Glomerular visceral epithelial cell (primary cell): ENCODE data around the gene SPIN2A.
"Not testable (repeated sequence)": the region's sequence is repeated elsewhere in the genome, so short reads cannot be mapped to it uniquely, and the experiment has no call there.

Experiments used
- DNase-seq: peaks from one replicate; pipeline ENCODE4 v3.0.0-alpha.2; 2016; ENCODE audit errors: extremely low spot score

SPIN2A gene

DNA sequence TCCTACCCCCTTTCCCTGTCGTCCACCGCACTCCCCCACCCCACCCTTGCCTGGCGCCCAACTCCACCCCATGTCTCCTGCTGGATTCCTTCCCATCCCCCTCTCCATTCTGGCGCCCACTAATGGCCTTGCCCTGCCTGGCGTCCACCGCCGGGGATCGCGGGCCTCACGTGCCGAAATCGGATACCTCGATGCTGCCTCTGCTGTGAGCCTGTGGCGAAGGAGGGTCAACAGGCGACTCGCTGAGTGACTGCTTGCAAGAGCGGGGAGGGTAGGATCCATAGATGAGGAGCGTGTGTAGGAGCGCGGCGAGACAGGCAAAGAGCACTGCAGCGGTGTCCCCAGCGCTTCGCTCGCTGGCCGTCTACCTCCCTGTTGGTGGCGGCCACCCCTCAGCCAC lies at the start of gene SPIN2A:
Gene SPIN2A (minus strand): TSS at position 325 of the 400 bp plus-strand sequence. CDS start 800 bp downstream, outside the sequence.
- not testable (repeated sequence) for DNase-seq

DNA sequence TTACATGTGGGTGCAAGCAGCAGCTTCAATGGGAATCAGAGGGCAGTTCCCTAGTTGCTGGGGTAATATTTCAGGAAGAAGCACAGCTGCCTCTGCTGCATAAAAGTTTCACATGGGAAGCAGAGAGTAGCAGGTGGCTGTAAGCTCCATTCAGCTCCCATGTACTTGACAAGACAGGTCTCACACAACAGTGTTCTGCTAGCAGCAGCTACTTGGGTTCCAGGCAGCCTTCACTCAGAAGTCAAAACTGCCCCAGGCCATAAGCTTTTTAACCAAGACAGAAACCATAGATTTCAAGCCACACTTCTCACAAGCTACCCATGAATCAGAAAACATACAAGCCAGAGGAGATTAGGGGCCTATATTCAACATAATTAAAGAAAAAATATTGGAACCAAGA lies 41.4 kb upstream of the SPIN2A start:
- DNase-seq: no peak

DNA sequence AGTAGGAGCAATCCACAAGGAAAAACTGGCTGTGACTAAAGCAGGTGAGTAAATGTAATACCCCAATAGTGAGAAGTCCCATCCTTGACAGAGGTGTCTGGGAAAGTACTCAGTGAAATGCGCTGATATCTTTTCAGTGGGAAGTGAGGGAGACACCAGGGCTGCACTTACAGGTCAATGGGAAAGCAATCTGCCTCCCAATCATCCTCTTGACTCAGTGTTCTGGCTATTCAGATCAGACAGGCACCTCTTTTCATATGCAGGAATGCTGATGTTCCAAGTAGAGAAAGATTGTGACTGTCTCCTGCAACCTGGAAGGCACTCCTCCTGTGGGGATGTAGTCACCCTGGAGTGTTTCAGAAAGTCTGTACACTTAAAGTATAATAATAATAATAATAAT lies 39.9 kb upstream of the SPIN2A start:
- DNase-seq: no peak

DNA sequence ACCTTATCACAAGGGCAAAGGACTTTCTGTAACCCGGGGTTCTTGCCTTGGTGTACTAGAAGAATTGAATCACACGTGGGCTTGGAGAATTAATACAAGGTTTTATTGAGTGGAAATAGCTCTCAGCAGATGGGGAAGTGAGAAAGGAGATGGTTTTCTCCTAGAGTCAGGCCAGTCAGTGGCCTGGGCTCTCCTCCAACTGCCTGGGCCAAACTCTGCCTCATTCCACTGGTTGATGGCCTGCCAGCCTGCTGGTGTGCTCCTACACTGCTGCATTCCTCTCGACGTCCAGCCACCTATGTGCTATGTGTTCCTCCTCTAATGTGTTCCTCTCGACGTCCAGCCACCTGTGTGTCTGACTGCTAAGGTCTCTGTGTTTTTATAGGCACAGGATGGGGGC lies 35.3 kb upstream of the SPIN2A start:
- no peak for DNase-seq

DNA sequence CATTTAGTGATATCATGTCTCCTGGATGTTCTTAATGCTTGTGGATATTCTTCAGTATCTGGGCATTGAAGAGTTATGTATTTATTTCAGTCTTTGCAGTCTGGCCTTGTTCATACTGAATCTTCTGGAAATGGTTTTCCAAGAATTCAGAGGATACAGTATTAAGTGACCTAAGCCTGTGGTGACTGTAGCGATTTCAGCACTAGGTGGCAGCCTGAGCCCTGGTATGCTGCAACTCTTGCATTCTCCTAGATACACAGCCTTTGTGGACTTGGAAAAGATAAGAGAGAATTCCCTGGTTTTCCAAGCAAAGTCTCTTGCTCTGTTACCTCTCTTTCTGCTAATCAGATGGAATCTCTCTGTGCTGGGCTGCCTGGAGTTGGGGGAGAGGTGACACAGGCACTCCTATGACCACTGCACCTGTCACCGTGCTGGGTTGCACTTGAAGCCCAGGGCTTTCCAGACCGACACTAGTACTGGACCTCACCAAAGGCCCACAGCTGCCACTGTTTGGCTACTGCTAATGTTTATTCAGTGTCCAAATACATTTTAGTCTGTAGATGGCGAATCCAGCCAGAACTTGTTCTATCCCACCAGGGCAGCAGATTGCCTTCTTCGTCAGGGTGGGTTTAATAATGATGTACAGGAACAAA lies 19.3 kb upstream of the SPIN2A start:
- peak; percentile 17 for DNase-seq

DNA sequence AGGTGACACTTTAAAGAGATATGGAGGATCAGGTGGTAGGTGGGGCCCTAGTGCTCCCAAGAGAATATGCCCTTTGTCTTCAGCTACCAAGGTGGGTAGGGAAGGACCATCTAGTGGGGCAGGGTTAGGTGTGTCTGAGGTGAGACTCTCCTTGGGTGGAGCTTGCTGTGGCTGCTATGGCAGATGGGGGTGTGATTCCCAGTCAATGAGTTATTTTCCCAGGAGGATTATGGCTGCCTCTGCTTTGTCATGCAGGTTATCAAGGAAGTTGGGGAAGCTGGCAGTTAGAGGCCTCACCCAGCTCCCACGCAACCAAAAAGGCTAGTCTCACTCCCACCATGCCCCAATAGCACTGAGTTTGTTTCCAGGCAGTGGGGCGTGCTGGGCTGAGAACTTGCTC lies 18.0 kb upstream of the SPIN2A start:
- DNase-seq: no peak

DNA sequence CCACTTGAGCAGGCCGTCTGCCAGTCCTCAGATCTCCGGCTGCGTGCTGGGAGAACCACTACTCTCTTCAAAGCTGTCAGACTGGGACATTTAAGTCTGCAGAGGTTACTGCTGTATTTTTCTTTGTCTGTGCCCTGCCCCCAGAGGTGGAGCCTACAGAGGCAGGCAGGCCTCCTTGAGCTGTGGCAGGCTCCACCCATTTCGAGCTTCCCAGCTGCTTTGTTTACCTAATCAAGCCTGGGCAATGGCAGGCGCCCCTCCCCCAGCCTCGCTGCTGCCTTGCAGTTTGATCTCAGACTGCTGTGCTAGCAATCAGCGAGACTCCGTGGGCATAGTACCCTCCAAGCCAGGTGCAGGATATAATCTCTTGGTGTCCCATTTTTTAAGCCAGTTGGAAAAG lies 15.0 kb upstream of the SPIN2A start:
- DNase-seq: not testable (repeated sequence)

DNA sequence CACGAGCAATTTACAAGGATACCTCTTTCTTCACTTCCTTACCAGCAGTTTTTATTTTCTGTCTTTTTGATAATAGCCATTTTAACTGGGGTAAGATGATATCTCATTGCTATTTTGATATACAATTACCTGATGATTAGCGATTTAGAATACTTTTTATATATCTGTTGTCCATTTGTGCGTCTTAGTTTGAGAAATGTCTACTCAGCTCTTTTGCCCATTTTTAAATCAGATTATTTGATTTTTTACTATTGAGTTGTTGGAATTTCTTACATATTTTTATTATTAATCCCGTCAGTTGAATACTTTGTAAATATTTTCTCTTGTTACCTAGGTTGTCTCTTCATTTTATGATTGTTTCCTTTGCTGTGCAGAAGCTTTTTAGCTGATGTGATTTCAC lies 1.5 kb upstream of the SPIN2A start:
- DNase-seq: no peak

DNA sequence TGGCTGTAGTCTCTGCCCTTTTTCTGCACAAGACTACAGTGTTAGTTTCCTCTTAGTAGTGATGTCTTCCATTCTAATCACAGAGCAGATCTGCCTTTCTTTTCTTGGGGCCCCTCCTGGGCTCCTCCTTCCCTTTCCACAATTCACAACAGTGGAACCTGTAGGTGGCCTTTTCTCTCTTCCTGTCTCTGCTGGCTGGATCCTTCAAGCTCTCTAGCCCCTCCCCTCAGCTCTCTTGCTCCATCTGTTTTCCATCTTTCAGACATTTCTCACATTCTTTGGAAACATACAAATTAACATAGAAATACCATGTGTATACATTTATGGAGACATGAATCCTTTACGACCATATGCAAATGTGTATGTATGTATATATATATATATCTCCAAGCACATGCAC lies 304 bp upstream of the SPIN2A start:
- DNase-seq: no peak

DNA sequence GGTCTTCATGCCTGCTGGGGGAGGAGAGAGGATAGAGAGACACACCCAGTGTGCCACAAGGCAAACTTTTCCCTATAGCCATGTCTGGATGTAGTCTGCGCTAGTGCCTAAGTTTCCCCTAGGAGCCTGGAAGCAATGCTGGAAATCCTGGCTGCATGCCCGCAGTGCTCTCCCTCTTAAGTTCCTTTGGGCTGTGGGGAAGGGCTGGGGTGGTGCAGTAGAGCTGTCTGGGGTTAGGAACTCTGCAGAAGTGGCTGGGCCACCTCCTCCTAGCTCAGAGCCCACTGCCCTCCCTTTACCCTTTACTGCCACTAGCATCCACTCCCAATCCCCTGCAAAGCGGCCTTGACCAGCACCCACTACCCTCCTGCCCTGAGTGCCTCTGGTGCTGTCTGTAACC lies 608 bp downstream of the SPIN2A start:
- DNase-seq: not testable (repeated sequence)

DNA sequence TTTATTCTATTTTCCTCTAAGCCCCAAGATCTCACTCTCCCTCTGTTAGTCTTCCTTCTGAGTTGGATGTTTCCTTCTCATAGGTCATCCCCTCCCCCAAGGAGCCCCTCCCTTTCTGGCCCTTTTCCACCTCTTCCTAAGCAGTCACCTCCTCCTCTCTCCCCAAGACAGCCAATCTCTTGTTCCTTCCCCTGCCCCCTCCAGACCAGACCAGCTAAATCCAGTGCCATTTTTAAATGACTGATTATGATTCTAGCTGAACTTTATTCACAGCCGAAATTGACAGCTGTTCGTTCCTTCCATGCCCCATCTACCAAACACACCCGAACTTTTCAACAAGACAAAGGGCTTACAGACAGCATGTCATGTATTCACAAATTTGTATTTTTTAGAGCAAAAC lies 1.9 kb downstream of the SPIN2A start:
- no peak for DNase-seq

DNA sequence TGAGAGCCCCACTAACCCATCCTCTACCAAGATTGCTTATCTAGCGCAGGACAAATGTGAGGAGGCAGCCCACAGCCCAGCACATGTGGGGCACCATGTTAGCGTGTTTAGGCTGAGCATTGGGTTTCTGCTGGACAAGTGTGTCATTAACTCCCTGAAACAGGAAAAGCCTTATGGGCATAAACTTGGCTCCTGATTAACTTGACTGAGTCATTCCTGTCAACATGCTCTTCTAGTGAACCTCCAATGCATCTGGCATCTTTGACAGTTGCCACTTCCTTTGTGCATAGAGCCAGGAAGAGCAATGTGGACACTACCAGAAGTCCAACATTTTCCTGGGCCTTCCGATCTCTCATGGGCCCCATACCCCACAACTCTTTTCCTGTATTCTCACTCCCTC lies 2.5 kb downstream of the SPIN2A start:
- DNase-seq: no peak

DNA sequence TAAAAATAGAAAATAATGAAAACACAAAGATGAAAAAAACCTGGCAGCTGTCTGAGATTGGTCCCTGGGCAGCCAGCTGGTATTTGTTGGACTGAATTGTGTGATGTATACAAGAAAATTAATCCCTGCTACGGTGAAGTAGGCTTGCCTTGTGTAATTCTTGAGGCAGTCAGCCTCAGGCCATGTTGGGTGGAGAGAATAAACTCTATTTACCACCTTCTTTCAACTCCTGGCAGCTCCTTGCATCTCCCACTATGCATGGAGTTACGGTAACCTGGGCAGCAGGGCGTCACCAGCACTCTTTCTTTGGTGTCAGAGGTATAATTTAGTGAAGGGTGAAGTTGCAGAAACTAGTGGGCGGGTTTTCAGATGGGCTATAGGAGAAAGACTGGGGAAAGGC lies 3.5 kb downstream of the SPIN2A start:
- DNase-seq: no peak

DNA sequence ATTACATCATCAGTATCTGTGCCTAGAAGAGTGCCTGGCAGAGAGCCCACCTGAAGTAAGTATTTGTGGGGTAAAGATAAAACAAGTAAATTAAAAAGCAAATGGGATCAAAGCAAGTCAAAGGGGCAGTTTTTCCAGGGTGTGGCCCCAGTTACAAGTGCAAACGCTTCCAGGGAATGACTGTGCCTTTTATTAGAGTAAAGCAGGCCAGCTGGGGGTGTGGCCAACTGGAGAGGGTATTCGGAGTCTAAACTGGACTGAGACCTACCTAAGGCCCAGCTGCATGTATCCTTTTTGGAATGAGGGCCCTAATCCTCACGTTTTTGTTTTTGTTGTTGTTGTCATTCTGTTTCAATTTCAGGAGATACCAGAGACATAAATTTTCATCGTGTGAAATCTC lies 3.9 kb downstream of the SPIN2A start:
- not testable (repeated sequence) for DNase-seq

DNA sequence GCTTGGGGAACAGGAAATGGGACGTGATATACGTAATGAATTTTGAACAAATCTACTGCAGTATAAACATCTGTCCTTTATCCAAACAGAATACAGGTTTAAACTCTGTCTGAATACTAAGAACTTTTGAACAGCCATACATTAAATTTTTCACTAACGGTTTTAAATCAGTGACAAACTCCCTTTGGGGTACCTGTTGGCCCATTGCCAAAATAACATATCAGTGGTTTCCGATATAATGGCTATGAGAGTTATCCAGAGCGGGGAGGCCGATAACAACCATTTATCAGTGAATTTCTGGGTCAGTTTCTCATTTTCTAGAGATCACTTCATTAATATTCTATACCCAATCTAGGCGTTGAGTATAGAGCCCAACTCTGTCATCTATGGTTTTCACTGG lies 5.2 kb downstream of the SPIN2A start:
- DNase-seq: no peak

DNA sequence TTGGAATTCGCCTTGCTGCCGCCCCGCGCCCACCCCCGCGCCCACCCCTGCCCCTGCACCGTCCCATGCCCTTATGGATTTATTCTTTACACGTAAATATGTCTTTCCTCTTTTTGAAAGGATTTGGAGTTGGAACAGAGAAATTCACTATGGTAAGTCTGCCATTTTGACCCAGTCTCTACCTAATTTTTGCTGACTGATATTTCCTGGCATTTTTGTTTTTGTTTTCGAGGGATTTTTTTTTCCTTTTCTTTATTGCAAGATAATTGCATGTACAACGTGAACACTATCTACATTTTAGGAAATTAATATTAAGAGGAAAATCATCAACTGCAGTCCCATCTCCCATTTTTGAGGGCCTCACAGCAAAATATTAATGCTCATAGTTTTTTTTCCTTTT lies 15.4 kb downstream of the SPIN2A start:
- DNase-seq: no peak

DNA sequence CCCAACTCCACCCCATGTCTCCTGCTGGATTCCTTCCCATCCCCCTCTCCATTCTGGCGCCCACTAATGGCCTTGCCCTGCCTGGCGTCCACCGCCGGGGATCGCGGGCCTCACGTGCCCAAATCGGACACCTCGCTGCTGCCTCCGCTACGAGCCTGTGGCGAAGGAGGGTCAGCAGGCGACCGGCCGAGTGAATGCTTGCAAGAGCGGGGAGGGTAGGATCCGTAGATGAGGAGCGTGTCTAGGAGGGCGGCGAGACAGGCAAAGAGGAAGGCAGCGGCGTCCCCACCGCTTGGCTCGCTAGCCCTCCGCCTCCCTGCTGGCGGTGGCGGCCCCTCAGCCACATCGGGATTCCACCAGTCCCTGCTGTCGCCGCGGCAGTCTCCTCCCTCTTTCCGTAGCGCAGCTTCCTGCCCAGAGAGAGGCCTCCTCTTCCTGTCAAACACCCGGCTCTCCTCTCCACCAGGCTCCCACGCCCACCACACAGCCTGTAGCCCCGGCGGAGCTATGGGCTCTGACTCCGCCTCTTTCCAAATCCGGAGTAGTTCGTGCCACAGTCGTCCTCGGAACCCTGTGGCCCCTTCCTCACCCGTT lies 15.9 kb downstream of the SPIN2A start, which contains the start of gene SPIN2B:
Gene SPIN2B (minus strand): TSS at position 387 of the 594 bp plus-strand sequence.
- DNase-seq: peak; percentile 83

DNA sequence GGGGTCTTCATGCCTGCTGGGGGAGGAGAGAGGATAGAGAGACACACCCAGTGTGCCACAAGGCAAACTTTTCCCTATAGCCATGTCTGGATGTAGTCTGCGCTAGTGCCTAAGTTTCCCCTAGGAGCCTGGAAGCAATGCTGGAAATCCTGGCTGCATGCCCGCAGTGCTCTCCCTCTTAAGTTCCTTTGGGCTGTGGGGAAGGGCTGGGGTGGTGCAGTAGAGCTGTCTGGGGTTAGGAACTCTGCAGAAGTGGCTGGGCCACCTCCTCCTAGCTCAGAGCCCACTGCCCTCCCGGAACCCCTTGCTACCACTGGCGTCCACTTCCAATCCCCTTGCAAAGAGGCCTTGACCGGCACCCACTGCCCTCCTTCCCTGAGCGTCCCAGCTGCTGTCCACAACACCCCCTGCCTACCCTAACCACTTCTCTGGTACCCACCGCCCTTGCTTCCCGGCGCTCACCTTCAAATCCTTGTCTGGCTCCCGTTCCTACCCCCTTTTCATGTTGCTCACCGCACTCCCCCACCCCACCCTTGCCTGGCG lies 16.5 kb downstream of the SPIN2A start:
- DNase-seq: not testable (repeated sequence)

DNA sequence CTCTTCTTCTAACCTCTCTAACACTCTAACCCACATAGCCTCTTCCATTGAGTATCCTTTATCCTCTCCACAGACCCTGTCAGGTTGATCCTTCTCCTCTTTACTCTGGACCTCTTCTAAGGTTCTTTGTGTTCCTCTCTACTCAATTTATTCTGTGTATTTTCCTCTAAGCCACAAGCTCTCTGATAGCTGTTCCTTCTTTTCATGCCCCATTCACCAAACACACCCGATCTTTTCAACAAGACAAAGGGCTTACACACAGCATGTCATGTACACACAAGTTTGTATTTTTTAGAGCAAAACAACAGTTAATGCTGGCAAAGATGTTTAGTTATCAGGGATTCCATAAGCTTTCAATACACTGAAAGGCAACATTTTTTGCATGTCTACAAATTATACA lies 17.8 kb downstream of the SPIN2A start:
- DNase-seq: no peak

DNA sequence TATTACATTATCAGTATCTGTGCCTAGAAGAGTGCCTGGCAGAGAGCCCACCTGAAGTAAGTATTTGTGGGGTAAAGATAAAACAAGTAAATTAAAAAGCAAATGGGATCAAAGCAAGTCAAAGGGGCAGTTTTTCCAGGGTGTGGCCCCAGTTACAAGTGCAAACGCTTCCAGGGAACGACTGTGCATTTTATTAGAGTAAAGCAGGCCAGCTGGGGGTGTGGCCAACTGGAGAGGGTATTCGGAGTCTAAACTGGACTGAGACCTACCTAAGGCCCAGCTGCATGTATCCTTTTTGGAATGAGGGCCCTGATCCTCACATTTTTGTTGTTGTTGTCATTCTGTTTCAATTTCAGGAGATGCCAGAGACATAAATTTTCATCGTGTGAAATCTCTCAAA lies 19.6 kb downstream of the SPIN2A start:
- DNase-seq: not testable (repeated sequence)

DNA sequence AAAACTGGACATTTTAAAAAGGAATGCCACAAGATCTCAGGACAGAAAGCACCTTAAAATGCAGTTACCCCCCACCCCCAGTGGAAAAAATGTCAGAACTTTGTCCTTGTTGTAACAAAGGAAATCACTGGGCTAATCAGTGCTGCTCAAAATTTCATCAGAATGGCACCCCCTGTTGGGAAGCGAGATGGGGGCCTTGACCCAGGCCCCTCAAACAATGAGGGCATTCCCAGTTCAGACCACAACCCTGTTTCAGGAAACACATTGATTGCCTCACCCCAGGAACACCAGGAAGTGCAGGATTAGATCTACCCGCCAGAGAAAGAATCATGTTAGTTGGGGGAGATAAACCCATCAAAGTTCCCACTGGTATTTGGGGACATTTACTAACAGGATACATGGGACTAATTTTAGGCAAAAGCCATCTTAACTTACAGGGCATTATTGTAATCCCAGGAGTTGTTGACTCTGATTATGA lies 32.2 kb downstream of the SPIN2A start:
- no peak for DNase-seq

DNA sequence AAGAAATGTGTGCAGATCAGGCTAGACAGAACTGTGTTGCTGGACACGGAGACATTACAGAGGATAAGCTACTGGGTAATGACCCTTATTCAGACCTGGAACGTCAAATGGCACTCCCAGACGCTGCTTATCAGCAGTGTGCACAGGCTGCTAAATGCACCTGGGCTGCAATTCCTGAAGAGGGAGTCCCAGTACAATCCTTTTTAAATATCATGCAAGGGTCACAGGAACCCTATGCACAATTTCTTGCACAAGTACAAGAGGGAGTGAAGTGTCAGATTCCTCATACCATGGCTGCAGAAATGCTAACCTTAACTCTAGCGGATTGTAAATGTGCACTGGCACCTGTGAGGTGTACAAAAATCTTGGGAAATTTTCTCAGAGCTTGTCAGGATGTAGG lies 32.8 kb downstream of the SPIN2A start:
- DNase-seq: no peak

DNA sequence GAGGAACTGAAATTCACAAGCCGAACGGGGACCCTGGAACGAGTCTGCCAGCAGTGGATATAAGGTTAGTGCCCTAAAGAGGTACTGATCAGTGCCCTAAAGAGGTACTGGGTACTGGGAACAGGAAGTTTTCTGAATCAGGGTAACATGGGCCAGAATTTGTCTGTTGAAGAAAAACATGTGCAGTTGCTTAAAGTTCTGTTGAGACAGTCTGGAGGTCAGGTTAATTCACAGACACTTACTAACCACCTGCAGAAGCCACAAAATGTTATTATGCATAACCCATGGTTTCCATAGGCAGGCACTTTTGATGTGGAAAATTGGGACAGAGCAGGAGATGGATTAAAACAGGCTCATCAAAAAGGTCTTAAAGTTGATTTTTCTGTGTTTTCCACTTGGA lies 33.7 kb downstream of the SPIN2A start:
- DNase-seq: no peak
